Panc1 (cell line): ENCODE measurements around the gene STAT5A.

Experiments used
- POLR2AphosphoS5 ChIP-seq: IDR thresholded peaks from 2 replicates; pipeline ENCODE4 v1.6.1; 2012; ENCODE audit warnings: mild to moderate bottlenecking, low read depth, low read length, moderate library complexity
- SIN3A ChIP-seq: IDR thresholded peaks from 2 replicates; pipeline ENCODE4 v1.6.1; 2012; ENCODE audit warnings: low read depth, mild to moderate bottlenecking, low read length, moderate library complexity, borderline replicate concordance; ENCODE audit not compliant: insufficient read depth
- TF ChIP-seq, protein P1 (sequence below): fragments of 450-650 bp; IDR thresholded peaks from 2 replicates; pipeline ENCODE4 v1.5.1; 2017; ENCODE audit warnings: mild to moderate bottlenecking
- TF ChIP-seq, protein P2 (sequence below), 2 experiments: IDR thresholded peaks; 2 replicates each; pipeline ENCODE4 v1.6.1; 2011 to 2012; ENCODE audit warnings: low read depth in 2 of 2, control low read depth in 1 of 2, low read length in 1 of 2, mild to moderate bottlenecking in 1 of 2, moderate library complexity in 1 of 2; ENCODE audit not compliant: insufficient read depth in 1 of 2

DNA sequence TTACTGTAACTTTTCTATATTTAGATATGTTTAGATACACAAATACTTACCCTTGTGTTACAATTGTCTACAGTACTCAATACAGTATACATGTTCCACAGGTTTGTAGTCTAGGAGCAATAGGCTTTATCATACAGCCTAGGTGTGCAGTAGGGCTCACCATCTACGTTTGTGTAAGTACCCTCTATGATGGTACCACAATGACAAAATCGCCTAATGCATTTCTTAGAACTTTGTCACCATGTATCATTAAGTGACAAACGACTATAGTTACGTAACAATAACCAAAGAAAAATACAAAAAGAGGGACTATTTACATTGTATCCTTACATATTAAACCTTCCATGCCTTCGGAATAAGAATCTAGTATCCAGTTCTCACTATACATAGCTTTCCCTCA is 20.1 kb upstream of the STAT5A start:
- TF ChIP-seq, protein P1, sequence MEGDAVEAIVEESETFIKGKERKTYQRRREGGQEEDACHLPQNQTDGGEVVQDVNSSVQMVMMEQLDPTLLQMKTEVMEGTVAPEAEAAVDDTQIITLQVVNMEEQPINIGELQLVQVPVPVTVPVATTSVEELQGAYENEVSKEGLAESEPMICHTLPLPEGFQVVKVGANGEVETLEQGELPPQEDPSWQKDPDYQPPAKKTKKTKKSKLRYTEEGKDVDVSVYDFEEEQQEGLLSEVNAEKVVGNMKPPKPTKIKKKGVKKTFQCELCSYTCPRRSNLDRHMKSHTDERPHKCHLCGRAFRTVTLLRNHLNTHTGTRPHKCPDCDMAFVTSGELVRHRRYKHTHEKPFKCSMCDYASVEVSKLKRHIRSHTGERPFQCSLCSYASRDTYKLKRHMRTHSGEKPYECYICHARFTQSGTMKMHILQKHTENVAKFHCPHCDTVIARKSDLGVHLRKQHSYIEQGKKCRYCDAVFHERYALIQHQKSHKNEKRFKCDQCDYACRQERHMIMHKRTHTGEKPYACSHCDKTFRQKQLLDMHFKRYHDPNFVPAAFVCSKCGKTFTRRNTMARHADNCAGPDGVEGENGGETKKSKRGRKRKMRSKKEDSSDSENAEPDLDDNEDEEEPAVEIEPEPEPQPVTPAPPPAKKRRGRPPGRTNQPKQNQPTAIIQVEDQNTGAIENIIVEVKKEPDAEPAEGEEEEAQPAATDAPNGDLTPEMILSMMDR: no peak
- TF ChIP-seq SIN3A: no peak
- TF ChIP-seq, protein P2, sequence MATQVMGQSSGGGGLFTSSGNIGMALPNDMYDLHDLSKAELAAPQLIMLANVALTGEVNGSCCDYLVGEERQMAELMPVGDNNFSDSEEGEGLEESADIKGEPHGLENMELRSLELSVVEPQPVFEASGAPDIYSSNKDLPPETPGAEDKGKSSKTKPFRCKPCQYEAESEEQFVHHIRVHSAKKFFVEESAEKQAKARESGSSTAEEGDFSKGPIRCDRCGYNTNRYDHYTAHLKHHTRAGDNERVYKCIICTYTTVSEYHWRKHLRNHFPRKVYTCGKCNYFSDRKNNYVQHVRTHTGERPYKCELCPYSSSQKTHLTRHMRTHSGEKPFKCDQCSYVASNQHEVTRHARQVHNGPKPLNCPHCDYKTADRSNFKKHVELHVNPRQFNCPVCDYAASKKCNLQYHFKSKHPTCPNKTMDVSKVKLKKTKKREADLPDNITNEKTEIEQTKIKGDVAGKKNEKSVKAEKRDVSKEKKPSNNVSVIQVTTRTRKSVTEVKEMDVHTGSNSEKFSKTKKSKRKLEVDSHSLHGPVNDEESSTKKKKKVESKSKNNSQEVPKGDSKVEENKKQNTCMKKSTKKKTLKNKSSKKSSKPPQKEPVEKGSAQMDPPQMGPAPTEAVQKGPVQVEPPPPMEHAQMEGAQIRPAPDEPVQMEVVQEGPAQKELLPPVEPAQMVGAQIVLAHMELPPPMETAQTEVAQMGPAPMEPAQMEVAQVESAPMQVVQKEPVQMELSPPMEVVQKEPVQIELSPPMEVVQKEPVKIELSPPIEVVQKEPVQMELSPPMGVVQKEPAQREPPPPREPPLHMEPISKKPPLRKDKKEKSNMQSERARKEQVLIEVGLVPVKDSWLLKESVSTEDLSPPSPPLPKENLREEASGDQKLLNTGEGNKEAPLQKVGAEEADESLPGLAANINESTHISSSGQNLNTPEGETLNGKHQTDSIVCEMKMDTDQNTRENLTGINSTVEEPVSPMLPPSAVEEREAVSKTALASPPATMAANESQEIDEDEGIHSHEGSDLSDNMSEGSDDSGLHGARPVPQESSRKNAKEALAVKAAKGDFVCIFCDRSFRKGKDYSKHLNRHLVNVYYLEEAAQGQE (IDR thresholded peaks at IDR 0.05; ENCODE audit: insufficient read depth in 1 of 2, low read depth in 2 of 2, low read length in 1 of 2): no peak
- TF ChIP-seq POLR2AphosphoS5: no peak
